ENCODE data around the gene PXT1.

GRCh38 chr6:36352477-36353157, 90.0 kb downstream of the PXT1 start:
- TF ChIP-seq, protein P1, sequence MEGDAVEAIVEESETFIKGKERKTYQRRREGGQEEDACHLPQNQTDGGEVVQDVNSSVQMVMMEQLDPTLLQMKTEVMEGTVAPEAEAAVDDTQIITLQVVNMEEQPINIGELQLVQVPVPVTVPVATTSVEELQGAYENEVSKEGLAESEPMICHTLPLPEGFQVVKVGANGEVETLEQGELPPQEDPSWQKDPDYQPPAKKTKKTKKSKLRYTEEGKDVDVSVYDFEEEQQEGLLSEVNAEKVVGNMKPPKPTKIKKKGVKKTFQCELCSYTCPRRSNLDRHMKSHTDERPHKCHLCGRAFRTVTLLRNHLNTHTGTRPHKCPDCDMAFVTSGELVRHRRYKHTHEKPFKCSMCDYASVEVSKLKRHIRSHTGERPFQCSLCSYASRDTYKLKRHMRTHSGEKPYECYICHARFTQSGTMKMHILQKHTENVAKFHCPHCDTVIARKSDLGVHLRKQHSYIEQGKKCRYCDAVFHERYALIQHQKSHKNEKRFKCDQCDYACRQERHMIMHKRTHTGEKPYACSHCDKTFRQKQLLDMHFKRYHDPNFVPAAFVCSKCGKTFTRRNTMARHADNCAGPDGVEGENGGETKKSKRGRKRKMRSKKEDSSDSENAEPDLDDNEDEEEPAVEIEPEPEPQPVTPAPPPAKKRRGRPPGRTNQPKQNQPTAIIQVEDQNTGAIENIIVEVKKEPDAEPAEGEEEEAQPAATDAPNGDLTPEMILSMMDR (optimal IDR thresholded peaks at IDR 0.05 in 1 of 3, IDR thresholded peaks at IDR 0.05 in 1 of 3, conservative IDR thresholded peaks at IDR 0.05 in 1 of 3; ENCODE audit: extremely low read depth in 1 of 3, insufficient read depth in 2 of 3, low read length in 3 of 3): no peak
- no peak for TF ChIP-seq EZH2 (IDR thresholded peaks at IDR 0.05; ENCODE audit: low read length)

Data from keratinocyte (primary cell).